Stimulated activated CD4-positive, alpha-beta T cell treated with anti-CD3 and anti-CD28 coated beads, TNF-alpha, amount 100 ng/mL, for 4 hours (primary cell): Measurements from ENCODE around the gene UGGT2.
"Not testable (repeated sequence)": the region's sequence is repeated elsewhere in the genome, so short reads cannot be mapped to it uniquely, and the experiment has no call there.

Source experiments
- DNase-seq, 3 experiments: peaks; one replicate each; pipeline ENCODE4 v3.0.0-alpha.2; 2020; ENCODE audit warnings: low read depth in 3 of 3

UGGT2 gene

DNA sequence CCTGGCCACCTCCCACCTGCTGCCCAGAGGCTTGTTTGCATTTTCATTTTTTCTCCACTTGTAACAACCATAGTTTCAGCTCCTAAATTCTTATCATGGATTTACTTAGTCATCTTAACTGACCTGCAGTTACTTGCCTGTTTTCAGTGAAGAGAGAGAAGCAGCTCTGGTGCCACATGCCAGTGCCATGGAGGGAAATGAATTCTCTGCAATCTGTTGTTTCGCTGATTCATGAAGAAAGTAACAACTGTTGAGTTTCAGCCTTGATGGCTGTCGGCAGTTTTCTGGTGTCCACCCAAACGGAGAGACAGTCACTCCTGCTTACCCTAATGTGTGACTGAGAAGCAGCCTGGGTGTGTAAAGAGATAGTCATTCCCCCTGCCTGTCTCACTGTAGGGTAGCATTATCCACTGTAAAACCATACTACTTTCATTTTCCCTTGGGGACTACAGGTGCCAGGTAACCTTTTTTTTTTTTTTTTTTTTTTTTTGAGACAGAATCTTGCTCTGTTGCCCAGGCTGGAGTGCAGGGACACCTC is 260.1 kb downstream of the UGGT2 start:
- DNase-seq, result no peak

DNA sequence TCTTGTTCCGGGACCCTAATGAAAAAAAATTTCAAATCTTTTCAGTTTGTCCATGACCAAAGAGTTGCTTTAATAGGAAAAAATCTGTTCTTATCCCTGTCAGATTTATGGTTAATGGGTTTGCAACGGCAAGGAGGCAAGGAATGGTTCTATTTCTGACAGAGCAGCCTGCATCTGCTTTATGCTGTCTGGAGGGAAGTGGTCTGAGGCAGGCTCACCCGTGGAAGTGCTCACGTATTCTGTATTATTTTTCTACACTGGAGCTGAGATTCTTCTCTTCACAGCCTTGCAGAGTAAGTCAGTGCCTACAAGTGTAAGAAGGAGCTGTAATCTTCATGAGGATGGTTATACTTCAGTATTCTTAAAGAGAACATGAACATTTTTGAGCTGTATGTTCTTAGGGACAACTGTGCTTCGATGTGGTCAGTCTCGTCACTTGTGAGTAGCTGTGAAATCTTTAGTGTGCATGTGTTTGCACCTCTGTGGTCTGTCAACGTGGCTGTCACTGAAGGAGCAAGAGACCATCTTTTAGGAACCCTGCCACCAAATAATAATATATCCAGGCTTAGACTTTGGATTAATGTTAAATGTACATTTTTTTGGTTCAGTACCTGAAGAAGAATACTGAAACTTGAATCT is 262.0 kb downstream of the UGGT2 start:
- no peak for DNase-seq

DNA sequence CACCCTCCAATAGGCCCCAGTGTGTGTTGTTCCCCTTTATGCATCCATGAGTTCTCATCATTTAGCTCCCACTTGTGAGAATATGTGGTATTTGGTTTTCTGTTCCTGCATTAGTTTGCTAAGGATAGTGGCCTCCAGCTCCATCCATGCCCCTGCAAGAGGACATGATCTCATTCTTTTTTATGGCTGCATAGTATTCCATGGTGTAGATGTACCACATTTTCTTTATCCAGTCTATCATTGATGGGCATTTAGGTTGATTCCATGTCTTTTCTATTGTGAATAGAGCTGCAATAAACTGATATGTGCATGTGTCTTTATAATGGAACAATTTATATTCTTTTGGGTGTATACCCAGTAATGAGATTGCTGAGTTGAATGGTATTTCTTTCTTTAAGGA is 263.9 kb downstream of the UGGT2 start:
- not testable (repeated sequence) for DNase-seq

DNA sequence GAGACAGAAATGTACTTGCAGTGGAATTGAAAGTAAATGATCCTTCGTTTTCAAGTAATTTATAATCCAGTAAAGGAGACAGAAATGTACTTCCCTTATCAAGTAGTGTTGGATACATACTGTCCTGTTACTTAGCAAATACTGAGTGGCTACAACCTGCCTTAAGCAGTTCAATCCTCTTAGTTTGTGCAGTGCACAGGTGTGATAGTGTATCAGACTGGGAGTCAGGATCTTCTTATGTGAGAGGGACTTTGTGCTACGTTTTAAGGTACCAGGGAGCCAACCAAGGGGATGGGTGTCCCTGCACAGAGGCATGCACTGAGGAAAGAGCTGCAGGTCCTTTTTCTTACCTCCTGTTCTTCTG is 265.1 kb downstream of the UGGT2 start:
- no peak for DNase-seq

- no peak for DNase-seq
Measured at GRCh38 chr13:95787356-95788099, 265.7 kb downstream of the UGGT2 start.

GRCh38 chr13:95784900-95785290 is 268.3 kb downstream of the UGGT2 start:
- no peak for DNase-seq

- no peak for DNase-seq
Measured at GRCh38 chr13:95784161-95784899, 268.9 kb downstream of the UGGT2 start.

DNA sequence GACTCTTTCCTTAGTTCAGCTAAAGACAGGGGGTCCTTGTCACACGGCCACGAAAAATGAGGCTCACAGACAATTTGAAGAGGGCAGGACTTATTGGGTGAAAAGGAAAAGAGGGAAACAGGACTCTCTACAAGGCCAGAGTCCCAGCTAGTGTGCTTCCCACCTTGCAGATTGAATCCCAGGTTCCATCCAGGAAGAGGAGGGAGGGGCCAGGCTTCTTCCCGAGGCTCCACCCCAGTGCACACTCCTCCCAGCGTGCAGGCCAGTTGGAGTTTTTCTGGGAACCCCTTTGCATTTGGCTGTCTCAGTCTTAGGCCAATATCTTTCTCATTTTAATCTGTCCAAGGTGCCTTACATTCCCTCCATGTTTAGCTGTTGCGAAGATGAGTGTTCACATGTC is 269.5 kb downstream of the UGGT2 start:
- no peak for DNase-seq

DNA sequence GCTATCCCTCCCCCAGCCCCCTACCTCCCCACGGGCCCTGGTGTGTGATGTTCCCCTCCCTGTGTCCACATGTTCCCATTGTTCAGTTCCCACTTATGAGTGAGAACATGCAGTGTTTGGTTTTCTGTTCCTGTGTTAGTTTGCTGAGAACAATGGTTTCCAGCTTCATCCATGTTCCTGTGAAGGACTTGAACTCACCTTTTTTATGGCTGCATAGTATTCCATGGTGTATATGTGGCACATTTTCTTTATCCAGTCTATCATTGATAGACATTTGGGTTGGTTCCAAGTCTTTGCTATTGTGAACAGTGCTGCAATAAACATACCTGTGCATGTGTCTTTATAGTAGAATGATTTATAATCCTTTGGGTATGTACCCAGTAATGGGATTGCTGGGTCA is 271.3 kb downstream of the UGGT2 start:
- DNase-seq, result not testable (repeated sequence)

GRCh38 chr13:95781016-95781415 is 272.2 kb downstream of the UGGT2 start:
- no peak for DNase-seq

- no peak for DNase-seq
Measured at GRCh38 chr13:95779522-95779921, 273.7 kb downstream of the UGGT2 start.

GRCh38 chr13:95771905-95772304 is 281.3 kb downstream of the UGGT2 start:
- no peak for DNase-seq

DNA sequence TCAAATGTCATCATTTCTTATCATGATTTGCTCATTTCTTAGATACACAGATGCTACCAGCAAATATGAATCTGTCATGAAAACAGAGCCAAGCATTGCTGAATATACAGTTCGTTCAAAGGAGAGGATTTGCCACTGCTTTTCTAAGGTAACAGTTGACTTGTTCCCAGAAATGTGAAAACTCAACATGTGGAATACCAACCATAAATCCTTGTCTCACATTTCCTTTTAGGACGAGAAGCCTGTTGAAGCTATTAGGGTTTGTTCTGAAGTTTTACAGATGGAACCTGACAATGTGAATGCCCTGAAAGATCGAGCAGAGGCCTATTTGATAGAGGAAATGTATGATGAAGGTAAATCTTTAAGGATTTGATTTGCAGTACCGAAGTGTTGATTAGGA is 289.6 kb downstream of the UGGT2 start:
- no peak for DNase-seq

DNA sequence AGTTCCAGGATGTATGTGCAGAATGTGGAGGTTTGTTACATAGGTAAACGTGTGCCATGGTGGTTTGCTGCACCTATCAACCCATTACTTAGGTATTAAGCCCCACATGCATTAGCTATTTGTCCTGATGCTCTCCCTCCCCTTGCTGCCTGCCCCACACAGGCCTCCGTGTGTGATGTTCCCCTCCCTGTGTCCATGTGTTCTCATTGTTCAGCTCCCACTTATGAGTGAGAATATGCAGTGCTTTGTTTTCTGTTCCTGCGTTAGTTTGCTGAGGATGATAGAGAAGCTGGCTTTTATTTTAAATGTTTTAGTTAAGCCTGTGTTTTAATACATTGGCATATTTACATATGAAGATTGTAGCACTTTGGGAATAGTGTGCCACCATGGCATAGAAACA is 290.6 kb downstream of the UGGT2 start:
- not testable (repeated sequence) for DNase-seq

GRCh38 chr13:95756072-95756471 is 297.1 kb downstream of the UGGT2 start:
- DNase-seq, result no peak

DNA sequence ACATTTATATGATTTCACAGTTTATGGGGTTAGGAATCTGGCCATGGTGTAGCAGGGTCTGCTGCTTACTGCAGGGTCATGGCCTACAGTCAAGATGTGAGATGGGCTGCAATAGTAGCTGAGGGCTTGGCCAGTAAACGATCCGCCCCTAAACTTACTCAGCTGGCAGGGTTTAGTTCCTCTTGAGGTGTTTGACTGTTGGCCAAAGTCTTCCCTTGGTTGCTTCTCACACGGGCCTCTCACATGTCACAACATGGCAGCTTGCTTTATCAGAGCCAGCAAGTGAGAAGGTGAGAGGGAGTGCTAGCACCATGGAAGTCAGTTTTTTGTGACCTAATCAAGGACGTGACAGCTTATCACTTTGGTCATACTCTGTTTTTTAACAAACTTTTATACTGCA is 299.1 kb downstream of the UGGT2 start:
- no peak for DNase-seq

DNA sequence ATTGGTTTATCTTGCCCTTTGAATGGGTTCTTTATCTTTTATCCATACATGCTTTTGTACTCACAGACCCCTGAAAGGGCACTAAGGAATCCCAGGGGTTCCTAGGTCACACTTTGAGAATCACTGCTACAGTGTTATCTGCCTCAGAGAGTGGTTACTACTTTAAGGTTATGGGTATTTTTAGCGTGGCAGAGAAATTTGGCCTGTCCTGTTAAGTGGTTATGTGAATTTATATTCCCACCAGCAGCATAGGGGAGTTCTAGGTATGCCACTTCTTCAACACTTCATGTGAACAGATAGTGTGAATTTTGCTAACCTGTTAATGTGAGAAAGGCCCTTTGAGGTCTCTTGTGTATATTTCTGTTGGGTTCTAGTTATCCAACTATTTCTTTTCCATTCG is 300.5 kb downstream of the UGGT2 start:
- DNase-seq, result no peak
